AG08396 (cell line): ENCODE measurements around the gene NBPF1.
"Not testable (repeated sequence)": the region's sequence is repeated elsewhere in the genome, so short reads cannot be mapped to it uniquely, and the experiment has no call there.

ENCODE experiments used
- DNase-seq: peaks from one replicate; pipeline ENCODE4 v3.0.0; 2012; ENCODE audit warnings: low spot score, mixed read lengths

The NBPF1 gene

GRCh38 chr1:16545682-16546095 is 67.7 kb downstream of the NBPF1 start:
- peak; percentile 32 for DNase-seq

GRCh38 chr1:16540421-16540893 is 72.9 kb downstream of the NBPF1 start:
- DNase-seq, result not testable (repeated sequence)

- DNase-seq, result not testable (repeated sequence)
Measured at GRCh38 chr1:16537528-16537927, 75.8 kb downstream of the NBPF1 start.

- DNase-seq, result not testable (repeated sequence)
Measured at GRCh38 chr1:16536796-16537195, 76.6 kb downstream of the NBPF1 start.

- not testable (repeated sequence) for DNase-seq
Measured at GRCh38 chr1:16535898-16536297, 77.5 kb downstream of the NBPF1 start.

GRCh38 chr1:16535487-16535886 is 77.9 kb downstream of the NBPF1 start:
- not testable (repeated sequence) for DNase-seq

- not testable (repeated sequence) for DNase-seq
Measured at GRCh38 chr1:16534829-16535456, 78.4 kb downstream of the NBPF1 start.

- DNase-seq, result not testable (repeated sequence)
Measured at GRCh38 chr1:16534239-16534828, 79.0 kb downstream of the NBPF1 start.

- DNase-seq, result not testable (repeated sequence)
Measured at GRCh38 chr1:16532235-16532991, 81.0 kb downstream of the NBPF1 start.

- DNase-seq, result not testable (repeated sequence)
Measured at GRCh38 chr1:16528338-16528737, 85.0 kb downstream of the NBPF1 start.

- DNase-seq, result not testable (repeated sequence)
Measured at GRCh38 chr1:16525769-16526168, 87.6 kb downstream of the NBPF1 start.

- DNase-seq, result not testable (repeated sequence)
Measured at GRCh38 chr1:16521679-16522078, 91.7 kb downstream of the NBPF1 start.

GRCh38 chr1:16521288-16521583 is 92.1 kb downstream of the NBPF1 start:
- no peak for DNase-seq

- DNase-seq, result not testable (repeated sequence)
Measured at GRCh38 chr1:16520435-16521287, 92.7 kb downstream of the NBPF1 start.

GRCh38 chr1:16519255-16519951 is 94.0 kb downstream of the NBPF1 start:
- not testable (repeated sequence) for DNase-seq

- not testable (repeated sequence) for DNase-seq
Measured at GRCh38 chr1:16518913-16519254, 94.5 kb downstream of the NBPF1 start.

- DNase-seq, result not testable (repeated sequence)
Measured at GRCh38 chr1:16516694-16517410, 96.5 kb downstream of the NBPF1 start.

- not testable (repeated sequence) for DNase-seq
Measured at GRCh38 chr1:16514107-16515055, 99.0 kb downstream of the NBPF1 start, which contains the start of gene RNU1-1. Gene RNU1-1 (minus strand): TSS chr1:16514285.

GRCh38 chr1:16513412-16514106 is 99.8 kb downstream of the NBPF1 start:
- peak; percentile 73 for DNase-seq
